Measurements from ENCODE around the gene KRTAP4-7.

- TF ChIP-seq, protein P1, sequence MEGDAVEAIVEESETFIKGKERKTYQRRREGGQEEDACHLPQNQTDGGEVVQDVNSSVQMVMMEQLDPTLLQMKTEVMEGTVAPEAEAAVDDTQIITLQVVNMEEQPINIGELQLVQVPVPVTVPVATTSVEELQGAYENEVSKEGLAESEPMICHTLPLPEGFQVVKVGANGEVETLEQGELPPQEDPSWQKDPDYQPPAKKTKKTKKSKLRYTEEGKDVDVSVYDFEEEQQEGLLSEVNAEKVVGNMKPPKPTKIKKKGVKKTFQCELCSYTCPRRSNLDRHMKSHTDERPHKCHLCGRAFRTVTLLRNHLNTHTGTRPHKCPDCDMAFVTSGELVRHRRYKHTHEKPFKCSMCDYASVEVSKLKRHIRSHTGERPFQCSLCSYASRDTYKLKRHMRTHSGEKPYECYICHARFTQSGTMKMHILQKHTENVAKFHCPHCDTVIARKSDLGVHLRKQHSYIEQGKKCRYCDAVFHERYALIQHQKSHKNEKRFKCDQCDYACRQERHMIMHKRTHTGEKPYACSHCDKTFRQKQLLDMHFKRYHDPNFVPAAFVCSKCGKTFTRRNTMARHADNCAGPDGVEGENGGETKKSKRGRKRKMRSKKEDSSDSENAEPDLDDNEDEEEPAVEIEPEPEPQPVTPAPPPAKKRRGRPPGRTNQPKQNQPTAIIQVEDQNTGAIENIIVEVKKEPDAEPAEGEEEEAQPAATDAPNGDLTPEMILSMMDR (IDR thresholded peaks at IDR 0.05) = no peak
- TF ChIP-seq POLR2AphosphoS5 (IDR thresholded peaks at IDR 0.05) = no peak
- TF ChIP-seq EP300 (IDR thresholded peaks at IDR 0.05) = no peak
- TF ChIP-seq POLR2A (IDR thresholded peaks at IDR 0.05) = no peak
These were observed 34.8 kb downstream of the KRTAP4-7 start for GRCh38 chr17:41118721-41119120.
